KG1 (cell line): ENCODE measurements around the gene ALK.

Source experiments
- DNase-seq: peaks from one replicate; lab custom pipeline; 2025; lab: John Stamatoyannopoulos, UW

ALK gene

GRCh38 chr2:29606104-29607037 is 315.0 kb downstream of the ALK start:
- DNase-seq: peak; percentile 21

- no peak for DNase-seq
Measured at GRCh38 chr2:29603341-29603740, 318.0 kb downstream of the ALK start.

DNA sequence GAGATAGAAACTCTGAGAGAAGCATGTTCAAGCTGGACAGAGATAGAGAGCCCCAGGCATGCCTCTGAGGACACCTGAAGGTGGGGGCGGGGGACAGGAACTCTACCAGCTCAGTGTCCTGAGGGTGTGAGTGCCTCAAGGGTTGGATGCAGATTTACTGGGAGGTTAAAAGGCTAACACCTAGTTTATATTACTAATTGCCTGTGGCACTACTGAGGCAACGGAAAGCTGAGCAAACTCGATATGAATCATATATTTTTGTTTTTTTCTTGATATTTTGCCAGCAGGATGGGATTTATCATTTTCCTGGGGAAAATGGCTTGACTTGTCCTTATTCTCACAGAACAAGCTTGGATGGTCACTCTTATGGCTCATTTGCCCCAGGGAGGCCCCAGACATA is 319.5 kb downstream of the ALK start:
- DNase-seq: no peak

DNA sequence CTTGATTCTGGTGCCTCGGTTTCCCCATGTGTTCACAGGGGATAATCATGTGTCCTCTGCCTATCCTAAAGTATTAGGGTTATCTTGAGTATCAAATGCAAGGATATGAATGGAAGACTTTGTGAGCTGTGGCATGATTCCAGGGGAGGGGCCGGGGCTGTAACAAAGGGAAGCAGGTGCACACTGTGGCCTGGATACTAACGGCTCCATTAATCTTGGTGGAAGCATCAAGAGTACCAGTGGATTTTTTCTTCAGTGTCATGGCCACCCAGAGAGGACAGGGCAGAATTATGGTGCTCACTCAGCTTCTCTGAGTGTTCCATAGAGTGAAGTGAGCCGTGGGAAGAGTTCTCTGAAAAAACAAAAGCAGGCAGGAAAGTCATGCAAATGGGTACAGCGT is 320.1 kb downstream of the ALK start:
- DNase-seq: no peak

GRCh38 chr2:29599946-29600345 is 321.4 kb downstream of the ALK start:
- DNase-seq: no peak

GRCh38 chr2:29598978-29599377 is 322.4 kb downstream of the ALK start:
- DNase-seq: no peak

DNA sequence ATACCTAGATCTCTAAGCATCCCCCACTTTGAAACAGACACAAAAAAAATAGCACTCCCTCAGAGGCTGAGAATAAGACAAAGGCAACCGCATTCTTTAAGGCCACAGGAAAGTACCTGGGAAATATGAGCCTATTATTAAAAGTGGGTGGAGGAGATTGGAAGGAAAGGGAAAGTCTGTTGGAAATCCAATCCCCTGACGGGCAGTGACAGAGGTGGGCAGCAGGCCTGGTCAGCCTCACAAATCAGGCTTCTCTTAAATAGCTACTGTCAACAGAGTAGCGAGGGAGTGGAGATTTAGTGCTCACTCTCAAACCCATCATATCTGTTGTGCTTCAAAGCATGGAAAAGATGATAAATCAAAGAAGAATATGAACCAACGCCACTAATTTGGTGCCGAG is 324.4 kb downstream of the ALK start:
- no peak for DNase-seq

- DNase-seq: no peak
Measured at GRCh38 chr2:29596584-29596983, 324.8 kb downstream of the ALK start.

DNA sequence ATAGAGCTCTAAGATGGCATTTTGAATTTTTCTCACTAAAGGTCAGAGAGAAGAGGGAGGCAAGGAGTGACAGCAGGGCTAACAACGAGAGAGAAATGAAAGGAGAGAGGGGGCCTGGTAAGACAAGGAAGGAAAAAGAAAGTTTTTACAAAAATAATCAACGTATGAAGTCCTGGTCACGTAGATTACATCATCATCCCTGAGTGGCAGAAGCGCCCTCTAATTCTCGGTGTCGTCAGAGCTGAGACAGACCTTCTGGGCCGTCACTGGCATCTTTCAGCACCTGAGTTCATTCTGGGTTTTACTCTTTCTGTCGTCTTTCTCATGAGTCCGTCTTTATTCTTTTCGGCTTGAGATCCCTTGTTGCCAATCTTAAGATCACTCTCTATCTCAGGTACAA is 329.8 kb downstream of the ALK start:
- DNase-seq: no peak

DNA sequence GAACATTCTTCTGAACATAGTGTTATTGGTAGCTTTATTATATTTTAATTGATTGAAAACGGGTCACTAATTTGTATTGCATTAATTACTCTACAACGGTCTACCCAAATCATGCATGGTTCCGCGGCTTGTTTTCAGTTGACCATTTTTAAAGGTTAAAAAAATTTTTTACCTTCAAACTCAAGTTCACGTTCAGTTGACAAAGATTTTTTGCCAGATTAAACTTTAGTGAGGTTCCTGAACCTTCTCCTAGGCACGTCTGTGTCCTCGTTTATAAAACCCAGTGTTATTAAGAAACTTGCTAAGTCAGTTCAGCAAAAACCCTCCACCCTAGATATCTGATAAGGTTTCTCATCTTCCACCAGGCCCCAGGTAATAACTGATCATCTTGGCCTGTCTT is 331.2 kb downstream of the ALK start:
- no peak for DNase-seq

DNA sequence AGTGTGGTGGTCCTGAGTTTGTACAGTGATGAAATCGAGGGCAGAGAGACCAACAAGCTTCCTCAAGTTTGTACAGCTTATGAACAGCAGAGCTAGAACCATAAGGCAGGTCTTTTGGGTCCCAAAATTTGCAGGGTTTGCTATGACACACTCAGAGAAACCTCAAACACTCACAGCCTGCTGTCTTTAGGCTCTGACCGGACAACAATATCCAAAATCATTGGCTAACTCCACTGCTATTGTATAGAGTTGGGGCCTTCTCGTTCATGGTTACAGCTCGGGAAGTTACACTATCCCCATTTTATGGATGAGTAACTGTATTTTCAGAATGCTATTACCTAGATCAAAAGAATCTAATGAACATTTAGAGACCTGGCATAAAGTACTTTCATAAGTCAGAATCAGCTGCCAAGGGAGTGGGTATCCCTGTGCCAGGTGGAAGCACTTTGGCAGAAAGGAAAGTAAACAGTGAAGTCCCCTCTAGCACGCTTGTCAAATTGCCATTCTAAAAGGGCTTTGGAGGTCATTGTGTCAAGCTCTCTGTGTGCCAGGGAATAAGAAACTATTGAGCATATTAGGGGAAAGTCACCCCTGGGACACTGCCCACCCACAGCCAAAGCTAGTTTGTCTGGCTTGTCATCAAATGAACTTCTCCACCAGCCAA is 331.8 kb downstream of the ALK start:
- no peak for DNase-seq

- no peak for DNase-seq
Measured at GRCh38 chr2:29587402-29588190, 333.8 kb downstream of the ALK start.

GRCh38 chr2:29586919-29587318 is 334.5 kb downstream of the ALK start:
- DNase-seq: no peak

DNA sequence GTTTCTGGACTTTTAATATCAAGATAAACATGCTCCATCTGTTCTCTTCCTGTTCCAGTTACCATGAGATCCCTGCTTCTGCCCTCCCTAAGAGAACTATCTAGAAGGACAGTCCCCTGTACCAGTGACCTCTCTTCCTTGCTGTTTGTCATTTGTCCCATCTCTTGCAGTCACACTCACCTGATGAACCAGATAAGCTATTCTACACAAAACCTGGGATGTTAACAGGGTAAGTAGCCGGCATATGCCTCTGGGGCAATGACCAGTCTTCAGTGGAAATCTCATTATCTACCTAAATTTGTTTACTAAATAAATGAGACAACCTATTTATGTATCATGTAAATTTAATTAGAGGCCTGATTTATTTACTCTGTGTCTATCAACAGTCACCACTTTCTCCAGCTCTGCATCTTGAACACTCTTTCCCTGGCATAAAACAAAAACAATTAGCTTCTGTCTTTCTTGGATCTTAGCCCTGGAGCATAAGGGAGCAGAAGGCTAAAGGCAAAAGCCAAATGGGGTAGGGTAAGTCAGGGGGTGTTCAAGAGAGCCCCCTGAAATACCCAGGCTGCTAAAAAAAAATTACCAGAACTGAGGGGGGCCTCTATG is 337.7 kb downstream of the ALK start:
- no peak for DNase-seq

DNA sequence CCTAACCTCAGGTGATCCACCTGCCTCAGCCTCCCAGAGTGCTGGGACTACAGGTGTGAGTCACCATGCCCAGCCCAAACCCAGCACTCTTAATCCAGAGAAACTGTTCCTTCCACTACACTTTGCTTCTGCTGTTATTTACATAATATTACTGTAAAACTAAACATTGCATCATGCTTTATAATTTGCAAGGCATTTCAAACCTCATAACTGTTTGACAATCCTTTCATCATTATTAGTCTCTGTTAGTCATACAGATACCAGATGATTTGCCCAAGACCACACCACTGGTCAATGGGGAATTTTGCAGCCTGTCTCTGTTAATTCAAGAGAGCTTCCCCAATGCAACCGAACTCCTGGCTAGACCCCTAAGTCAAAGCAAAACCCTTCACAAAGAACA is 338.3 kb downstream of the ALK start:
- DNase-seq: no peak

DNA sequence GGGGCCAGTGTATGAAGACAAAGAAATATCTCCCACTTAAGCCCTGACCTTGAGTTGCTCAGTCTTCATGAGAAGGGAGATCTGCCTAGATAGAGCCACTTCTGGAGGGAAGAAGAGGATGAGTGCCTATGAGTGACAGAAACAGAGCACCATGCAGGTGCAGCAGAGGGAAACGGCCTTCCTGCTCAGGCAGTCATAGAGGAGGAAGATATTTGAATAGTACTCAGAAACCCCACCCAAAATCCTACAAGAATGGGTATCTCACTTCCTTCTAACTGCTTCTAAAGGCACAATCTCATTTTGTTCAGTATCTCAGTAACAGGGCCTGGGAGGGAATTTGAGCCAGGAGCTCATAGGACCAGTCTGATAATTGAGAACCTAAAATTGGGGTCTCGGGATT is 339.3 kb downstream of the ALK start:
- DNase-seq: no peak

GRCh38 chr2:29580223-29580622 is 341.2 kb downstream of the ALK start:
- no peak for DNase-seq

DNA sequence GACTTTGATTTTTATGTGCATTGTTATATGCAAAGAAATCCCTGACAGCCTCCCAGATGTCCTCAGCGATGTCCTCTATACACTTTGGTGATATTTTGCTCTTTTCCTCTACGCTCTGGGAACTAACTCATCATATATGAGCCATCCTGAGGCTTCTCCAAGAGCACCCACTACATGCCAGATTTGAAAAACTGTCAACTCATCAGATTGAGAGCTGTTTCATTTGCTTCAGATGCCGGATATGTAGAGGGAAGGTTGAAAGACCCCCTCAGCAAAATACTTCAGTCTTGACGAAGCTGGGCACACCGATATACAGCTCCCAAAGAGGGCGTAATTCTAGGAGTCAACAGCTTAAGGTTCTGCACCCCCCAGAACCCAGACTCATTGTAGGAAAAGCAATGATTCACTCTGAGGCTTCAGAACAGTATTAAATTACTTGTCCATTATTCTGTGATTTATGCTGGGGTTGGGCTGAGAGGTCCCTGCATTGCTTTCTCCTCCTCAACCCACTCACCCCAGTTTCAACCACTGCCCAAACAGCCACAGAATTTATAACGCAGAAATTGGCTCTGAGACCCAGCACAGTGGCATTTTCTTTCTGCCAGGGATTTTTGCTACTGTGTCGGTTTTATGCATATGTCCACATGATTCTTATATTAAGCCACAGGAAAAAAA is 341.8 kb downstream of the ALK start:
- no peak for DNase-seq

- DNase-seq: no peak
Measured at GRCh38 chr2:29578084-29578598, 343.2 kb downstream of the ALK start.

GRCh38 chr2:29576231-29576630 is 345.2 kb downstream of the ALK start:
- no peak for DNase-seq

DNA sequence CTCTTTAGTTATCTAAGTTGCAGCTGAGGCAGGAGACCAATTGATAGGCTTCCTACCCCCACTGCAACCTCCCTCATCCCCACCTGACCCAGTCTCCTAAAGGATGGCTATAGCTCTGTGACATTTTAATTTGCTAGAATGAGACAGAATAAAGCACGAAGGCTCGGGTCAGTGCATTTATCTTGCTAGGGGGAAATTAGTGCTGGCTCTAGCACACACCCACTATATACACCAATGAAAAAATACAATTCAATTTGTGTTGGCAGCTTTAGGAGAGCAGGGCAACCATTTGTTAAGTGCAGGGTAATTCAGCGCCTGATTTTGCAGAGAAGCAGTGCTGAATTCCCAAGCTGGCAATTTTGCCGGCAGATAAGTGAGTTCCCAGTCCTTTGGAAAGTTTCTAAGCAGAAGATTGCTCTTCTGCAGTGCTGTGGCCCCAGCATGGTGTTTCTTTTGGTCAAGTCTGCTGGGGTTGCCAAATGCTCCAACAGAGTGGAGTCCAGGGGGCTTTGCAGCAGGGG is 346.0 kb downstream of the ALK start:
- no peak for DNase-seq
